ENCODE data around the gene CRACR2A. TPM values are rescaled to one million over a fixed set of nuclear protein-coding genes. Genes with fewer than 3 reads are reported as not detected.

Gene CRACR2A
- total and polyA plus RNA-seq, 2 of the 4 experiments (the other 2 are of a cell fraction): 0.54 to 0.60 TPM

DNA sequence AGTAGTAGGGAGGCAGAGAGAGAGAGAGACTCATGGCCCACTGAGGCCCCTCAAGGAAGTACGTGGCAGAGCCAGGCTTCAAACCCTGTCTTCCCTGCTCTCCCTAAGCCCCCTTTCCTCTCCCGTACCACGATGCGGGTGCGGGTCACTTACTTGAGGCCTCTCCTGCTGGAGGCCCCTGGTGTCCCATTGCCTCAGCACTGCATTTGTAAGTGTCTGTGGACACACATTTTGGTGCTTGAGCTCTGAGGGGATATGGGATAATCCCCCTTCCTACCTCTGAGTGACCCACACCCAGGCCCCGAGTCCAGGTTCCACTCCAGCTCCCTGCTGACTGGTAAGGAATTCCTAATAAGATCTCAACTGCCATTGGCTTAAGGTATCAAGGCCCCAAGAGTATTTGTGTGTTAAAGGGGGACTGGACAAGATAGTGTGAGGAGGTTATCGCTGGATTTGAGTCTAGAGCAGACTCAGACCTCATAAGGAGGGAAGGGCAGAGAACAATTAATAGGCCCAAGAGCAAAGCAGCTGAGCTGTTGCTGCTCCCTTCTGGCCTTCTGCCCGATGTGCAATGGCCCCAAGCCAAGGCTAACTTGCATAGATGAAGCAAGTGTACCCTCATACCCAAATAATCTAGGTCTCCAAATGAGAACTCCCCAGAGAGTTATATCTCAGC is 71.9 kb downstream of the CRACR2A start:
- no peak overlapping the region for H2BK15ac ChIP-seq (ENCODE audit: low read depth, low read length)
- no peak overlapping the region for H3K9ac ChIP-seq (ENCODE audit: low read depth, low read length)
- H3K4me1 ChIP-seq (ENCODE audit: control insufficient read depth, insufficient read depth, low read length): no peaks in the 10 kb centered on the region
- H3K79me1 ChIP-seq (ENCODE audit: low read depth in 1 of 2, low read length in 2 of 2): no peaks in the 10 kb centered on the region
- H2AK5ac ChIP-seq (ENCODE audit: low read depth, low read length): no peak overlapping the region
- H3K18ac ChIP-seq (ENCODE audit: low read depth, low read length): no peak overlapping the region
- no peak overlapping the region for H3K56ac ChIP-seq (ENCODE audit: extremely low read depth, insufficient read depth, low read length)
- intact Hi-C loops (cut with micrococcal nuclease): no loop called here
- no peak overlapping the region for H3K4me3 ChIP-seq (ENCODE audit: insufficient read depth, low read depth, low read length)
- ATAC-seq (ENCODE audit: low read depth): no peak
- H3K27ac ChIP-seq (ENCODE audit: insufficient read depth, low read length): no peak overlapping the region
- no peaks in the 10 kb centered on the region for H3K9me1 ChIP-seq (ENCODE audit: insufficient read depth, low read length)
- H2BK20ac ChIP-seq (ENCODE audit: low read depth, low read length): no peak overlapping the region
- POLR2A ChIA-PET (ENCODE audit: unreplicated experiment): no interaction called here
- no peaks in the 10 kb centered on the region for H3K36me3 ChIP-seq (ENCODE audit: control insufficient read depth, insufficient read depth, low read length)
- TF ChIP-seq CEBPB (IDR thresholded peaks at IDR 0.05; ENCODE audit: low read depth, low read length): no peak
- no peak for TF ChIP-seq BHLHE40 (IDR thresholded peaks at IDR 0.05; ENCODE audit: low read depth, low read length)
- no peak for TF ChIP-seq MXI1 (IDR thresholded peaks at IDR 0.05; ENCODE audit: borderline replicate concordance, low read depth, low read length)
- no peak for TF ChIP-seq FOS (IDR thresholded peaks at IDR 0.05; ENCODE audit: low read depth, low read length)
- TF ChIP-seq RAD21 (IDR thresholded peaks at IDR 0.05; ENCODE audit: low read length): no peak
- no peak for TF ChIP-seq CHD1 (IDR thresholded peaks at IDR 0.05; ENCODE audit: low read depth, low read length)
- no peak for TF ChIP-seq MAFK (IDR thresholded peaks at IDR 0.05; ENCODE audit: low read depth, low read length)
- TF ChIP-seq, protein P1, sequence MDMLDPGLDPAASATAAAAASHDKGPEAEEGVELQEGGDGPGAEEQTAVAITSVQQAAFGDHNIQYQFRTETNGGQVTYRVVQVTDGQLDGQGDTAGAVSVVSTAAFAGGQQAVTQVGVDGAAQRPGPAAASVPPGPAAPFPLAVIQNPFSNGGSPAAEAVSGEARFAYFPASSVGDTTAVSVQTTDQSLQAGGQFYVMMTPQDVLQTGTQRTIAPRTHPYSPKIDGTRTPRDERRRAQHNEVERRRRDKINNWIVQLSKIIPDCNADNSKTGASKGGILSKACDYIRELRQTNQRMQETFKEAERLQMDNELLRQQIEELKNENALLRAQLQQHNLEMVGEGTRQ (IDR thresholded peaks at IDR 0.05; ENCODE audit: low read depth, low read length): no peak
- no peak overlapping the region for H4K91ac ChIP-seq (ENCODE audit: insufficient read depth, low read depth, low read length)
- no peak overlapping the region for H4K5ac ChIP-seq (ENCODE audit: low read depth, low read length)
- H3K4ac ChIP-seq (ENCODE audit: low read depth, low read length): no peak overlapping the region
- peaks cover 4% of the 10 kb centered on the region for H3K27me3 ChIP-seq (ENCODE audit: control insufficient read depth, insufficient read depth, low read length)
- H4K20me1 ChIP-seq (ENCODE audit: insufficient read depth, low read length): no peaks in the 10 kb centered on the region
- BruUV-seq (replicated peaks): no TSS peak
- DNase-seq: no peak
- no peak overlapping the region for H2BK120ac ChIP-seq (ENCODE audit: low read depth, low read length)
- CTCF ChIA-PET: interaction anchor here (2.0 kb wide), 1 partner anchor 381 kb away, joined by 5 read pairs; no protein-coding TSS in a partner anchor
- H2BK5ac ChIP-seq (ENCODE audit: low read depth, low read length, poor library complexity, severe bottlenecking): no peak overlapping the region
- H3K4me2 ChIP-seq (ENCODE audit: low read depth, low read length): no peak overlapping the region
- H4K8ac ChIP-seq (ENCODE audit: low read depth in 2 of 2, low read length in 2 of 2): no peak overlapping the region
- no peak overlapping the region for H2AK9ac ChIP-seq (replicated peaks; ENCODE audit: low read depth, low read length, poor library complexity)
- H3K14ac ChIP-seq (replicated peaks; ENCODE audit: low read depth, low read length): no peak overlapping the region
- WGBS, 2 experiments (ENCODE audit: extremely low coverage in 2 of 2, insufficient read length in 1 of 2): 17% methylated on average over 1 of the region's 8 CpGs; no CpG with 5 or more reads in 1 of the 2 experiments
- dilution Hi-C loops (cut with HindIII; ENCODE audit: low sequenced_read_pairs, unreplicated experiment): no loop called here
- no peak overlapping the region for H2AFZ ChIP-seq (replicated peaks; ENCODE audit: low read length, poor library complexity)
- no peak overlapping the region for H3K23ac ChIP-seq (ENCODE audit: low read depth, low read length)
- no peaks in the 10 kb centered on the region for H3K9me3 ChIP-seq (ENCODE audit: control insufficient read depth, insufficient read depth, low read length)
- in situ Hi-C loops (cut with MboI; ENCODE audit: low sequenced_read_pairs): no loop called here

Data from IMR-90 (cell line).